HepG2 (cell line): ENCODE data around the gene HOXA5. TPM values are rescaled to one million over a fixed set of nuclear protein-coding genes. Genes with fewer than 3 reads are reported as not detected.

ENCODE experiments used
- ATAC-seq: fragments of 200-7000 bp; cut with Tn5 transposase; 3 replicates; pipeline ENCODE4 v1.9.1; 2020; ENCODE audit warnings: mild to moderate bottlenecking, moderate library complexity
- BruUV-seq: library from RNA; stranded (reverse); fragments of 400-500 nt; replicated peaks from 2 replicates; lab custom pipeline; 2021; lab: Mats Ljungman, UMichigan
- CTCF ChIA-PET: fragments of 300-600 bp; formaldehyde crosslinking; extraction: SDS; loops from one replicate; lab custom pipeline; 2021; ENCODE audit warnings: low total read pairs, inconsistent platforms, low intra/inter-chr PET ratio; lab: Yijun Ruan, JAX
- POLR2A ChIA-PET: fragments of 350-600 bp; sonication (Branson Sonifier 250); formaldehyde crosslinking; loops from one replicate; lab custom pipeline; 2020; ENCODE audit warnings: antibody characterized with exemption, inconsistent platforms; lab: Yijun Ruan, JAX
- DNase-seq: peaks from one replicate; pipeline ENCODE4 v3.0.0-alpha.2; 2015; ENCODE audit warnings: low spot score
- FAIRE-seq: peaks from 3 replicates; lab custom pipeline; 2011; peaks lifted over from hg19 to GRCh38; lab: Jason Lieb, UNC
- H2AFZ ChIP-seq: one replicate; pipeline ENCODE4 v1.6.1; 2011; ENCODE audit warnings: low read length, inconsistent platforms
- H3K27ac ChIP-seq: fragments of 300-600 bp; 3 replicates; pipeline ENCODE4 v1.8.0; 2011; ENCODE audit warnings: mixed run types, mild to moderate bottlenecking, mixed read lengths, low read length, inconsistent platforms; ENCODE audit not compliant: insufficient read depth; ENCODE audit errors: extremely low read length
- H3K27me3 ChIP-seq, 2 experiments: fragments of 200-600 bp in 1 of 2; 2 replicates in 1 of 2; 3 replicates in 1 of 2; pipeline versions ENCODE4 v1.6.0 to v1.8.0; 2011; ENCODE audit warnings: low read length in 2 of 2, mild to moderate bottlenecking in 2 of 2, moderate library complexity in 2 of 2, inconsistent platforms in 1 of 2; ENCODE audit not compliant: insufficient read depth in 2 of 2, control insufficient read depth in 1 of 2
- H3K36me3 ChIP-seq, 2 experiments: fragments of 200-600 bp in 1 of 2; replicated peaks in 1 of 2; 2 replicates in 1 of 2; 3 replicates in 1 of 2; pipeline versions ENCODE4 v1.5.1 to v1.8.0; 2011; ENCODE audit warnings: low read length in 2 of 2, inconsistent platforms in 1 of 2; ENCODE audit not compliant: insufficient read depth in 2 of 2, control insufficient read depth in 1 of 2
- H3K4me1 ChIP-seq: 2 replicates; pipeline ENCODE4 v1.5.1; 2012; ENCODE audit warnings: low read length, inconsistent platforms; ENCODE audit not compliant: insufficient read depth
- H3K4me2 ChIP-seq: 2 replicates; pipeline ENCODE4 v1.6.0; 2011; ENCODE audit warnings: low read depth, low read length, inconsistent platforms
- H3K4me3 ChIP-seq, 3 experiments: fragments of 200-600 bp in 1 of 3; sonication (generic), shearing (Covaris generic) in 1 of 3; replicated peaks in 1 of 3; 2 replicates each; pipeline ENCODE4 v1.5.1; 2011 to 2016; ENCODE audit warnings: low read length in 3 of 3, inconsistent platforms in 2 of 3, low read depth in 2 of 3, mild to moderate bottlenecking in 2 of 3, control low read depth in 1 of 3, mixed read lengths in 1 of 3; ENCODE audit not compliant: insufficient read depth in 1 of 3
- H3K79me2 ChIP-seq: one replicate; pipeline ENCODE4 v1.6.1; 2011; ENCODE audit warnings: low read length, inconsistent platforms; ENCODE audit not compliant: insufficient read depth
- H3K9ac ChIP-seq: 2 replicates; pipeline ENCODE4 v1.6.0; 2011; ENCODE audit warnings: mild to moderate bottlenecking, low read depth, low read length, inconsistent platforms; ENCODE audit not compliant: insufficient read depth
- H3K9me3 ChIP-seq: 2 replicates; pipeline ENCODE4 v1.5.1; 2012; ENCODE audit warnings: mild to moderate bottlenecking, low read length
- H4K20me1 ChIP-seq: 2 replicates; pipeline ENCODE4 v1.6.0; 2011; ENCODE audit warnings: inconsistent platforms, mild to moderate bottlenecking, low read length, moderate library complexity; ENCODE audit not compliant: insufficient read depth
- HNRNPLL ChIP-seq: fragments of 200-400 bp; formaldehyde crosslinking; IDR thresholded peaks from 2 replicates; pipeline ENCODE4 v1.6.1; 2017; ENCODE audit warnings: mild to moderate bottlenecking, low read depth, low read length; ENCODE audit not compliant: poor library complexity, severe bottlenecking
- PHF8 ChIP-seq: sonication (generic); formaldehyde crosslinking; IDR thresholded peaks from 2 replicates; pipeline ENCODE4 v1.5.0; 2020; ENCODE audit warnings: missing genetic modification reagents
- ZNF687 ChIP-seq: sonication (generic); formaldehyde crosslinking; IDR thresholded peaks from 2 replicates; pipeline ENCODE4 v1.5.1; 2020; ENCODE audit warnings: mild to moderate bottlenecking, missing genetic modification reagents, moderate library complexity
- WGBS: methylation state at CpG from one replicate; pipeline ENCODE4 v1.1.6; 2017; ENCODE audit warnings: low lambda C conversion rate; 5-methylcytosine and 5-hydroxymethylcytosine counted together
- in situ Hi-C: cut with HindIII; loops from 2 replicates; pipeline ENCODE4 v1.10.0; 2017; ENCODE audit warnings: low pct_unique_long_range_greater_than_20kb; ENCODE audit not compliant: extremely low pct_ligation_motif_present
- intact Hi-C: fragments of 100-400 bp; cut with micrococcal nuclease; formaldehyde crosslinking; loops from one replicate; pipeline ENCODE4 v1.10.0; 2022; ENCODE audit not compliant: unreplicated experiment
- polyA plus RNA-seq, 8 experiments: library from polyadenylated mRNA; depleted of rRNA in 3 of 8; stranded (reverse) in 7 of 8; unstranded in 1 of 8; fragments of >200 nt; fragmentation: Illumina TruSeq in 4 of 8; extraction: Trizol in 4 of 8; gene quantifications; 2 replicates each; pipeline versions ENCODE4 v1.2.1 to v1.2.3, GENCODE V29; 2011 to 2016; ENCODE audit warnings: low read depth in 4 of 8, missing spikeins in 1 of 8, mixed read lengths in 1 of 8; ENCODE audit not compliant: insufficient read depth in 1 of 8
- total RNA-seq, 5 experiments: library from RNA; depleted of rRNA; stranded (reverse); fragments of >200 nt; fragmentation: Illumina TruSeq; extraction: Trizol; gene quantifications; 2 replicates each; pipeline ENCODE4 v1.2.3, GENCODE V29; 2016; ENCODE audit warnings: low read depth in 1 of 5
- TF ChIP-seq, protein P1 (sequence below): sonication (generic); formaldehyde crosslinking; IDR thresholded peaks from 2 replicates; pipeline ENCODE4 v1.4.0; 2020; ENCODE audit warnings: missing genetic modification reagents
- TF ChIP-seq, protein P2 (sequence below): sonication (generic); formaldehyde crosslinking; IDR thresholded peaks from 2 replicates; pipeline ENCODE4 v1.4.0; 2020; ENCODE audit warnings: missing genetic modification reagents, mild to moderate bottlenecking, borderline replicate concordance
- TF ChIP-seq, protein P3 (sequence below): sonication (generic); formaldehyde crosslinking; IDR thresholded peaks from 2 replicates; pipeline ENCODE4 v1.4.0; 2020; ENCODE audit warnings: missing genetic modification reagents

Gene HOXA5
- total and polyA plus RNA-seq, 2 of the 13 experiments (the other 11 are each of a cell fraction or from before 2014, with no cell fraction given), result 3.2 to 3.6 TPM

DNA sequence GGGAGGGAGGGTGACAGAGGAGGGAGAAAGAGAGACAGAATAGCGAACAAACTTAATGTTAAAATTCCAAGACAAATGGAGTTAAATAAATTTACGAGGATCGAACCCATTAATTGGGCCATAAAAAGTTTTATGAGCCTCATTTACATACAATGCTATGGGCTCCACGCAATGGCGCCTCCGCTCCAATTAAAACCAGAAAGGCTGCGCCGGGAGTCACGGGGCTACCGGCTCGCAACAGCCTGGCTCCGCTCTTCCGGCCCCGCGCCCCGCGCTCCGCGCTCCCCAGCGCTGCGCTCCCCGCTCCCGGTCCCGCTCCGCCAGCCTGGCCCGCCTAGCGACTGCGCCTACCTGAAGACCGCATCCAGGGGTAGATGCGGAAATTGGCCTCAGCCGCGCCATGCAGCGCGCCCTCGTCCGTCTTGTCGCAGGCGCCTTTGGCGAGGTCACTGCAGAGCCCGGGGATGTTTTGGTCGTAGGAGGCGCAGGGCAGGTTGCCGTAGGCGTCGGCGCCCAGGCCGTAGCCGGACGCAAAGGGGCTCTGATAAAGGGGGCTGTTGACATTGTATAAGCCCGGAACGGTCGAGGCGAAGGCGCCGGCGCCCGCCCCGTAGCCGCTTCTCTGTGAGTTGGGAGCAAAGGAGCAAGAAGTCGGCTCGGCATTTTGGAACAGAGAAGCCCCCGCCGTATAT, 12.5 kb upstream of the HOXA5 start:
- peak overlapping the region; percentile 60 for H3K4me2 ChIP-seq
- DNase-seq, result no peak
- in situ Hi-C loops (loop anchor here (5.0 to 25.0 kb wide), 2 partner anchors 789 to 1069 kb away; no protein-coding TSS in a partner anchor), intact Hi-C loops (no loop called here)
- H3K79me2 ChIP-seq, result no peaks in the 10 kb centered on the region
- peaks cover 33% of the 10 kb centered on the region for H3K4me1 ChIP-seq
- peak overlapping the region; percentile 40 to 48 (median 42); a peak in 5 of 6 replicates for H3K4me3 ChIP-seq
- TF ChIP-seq, protein P1, sequence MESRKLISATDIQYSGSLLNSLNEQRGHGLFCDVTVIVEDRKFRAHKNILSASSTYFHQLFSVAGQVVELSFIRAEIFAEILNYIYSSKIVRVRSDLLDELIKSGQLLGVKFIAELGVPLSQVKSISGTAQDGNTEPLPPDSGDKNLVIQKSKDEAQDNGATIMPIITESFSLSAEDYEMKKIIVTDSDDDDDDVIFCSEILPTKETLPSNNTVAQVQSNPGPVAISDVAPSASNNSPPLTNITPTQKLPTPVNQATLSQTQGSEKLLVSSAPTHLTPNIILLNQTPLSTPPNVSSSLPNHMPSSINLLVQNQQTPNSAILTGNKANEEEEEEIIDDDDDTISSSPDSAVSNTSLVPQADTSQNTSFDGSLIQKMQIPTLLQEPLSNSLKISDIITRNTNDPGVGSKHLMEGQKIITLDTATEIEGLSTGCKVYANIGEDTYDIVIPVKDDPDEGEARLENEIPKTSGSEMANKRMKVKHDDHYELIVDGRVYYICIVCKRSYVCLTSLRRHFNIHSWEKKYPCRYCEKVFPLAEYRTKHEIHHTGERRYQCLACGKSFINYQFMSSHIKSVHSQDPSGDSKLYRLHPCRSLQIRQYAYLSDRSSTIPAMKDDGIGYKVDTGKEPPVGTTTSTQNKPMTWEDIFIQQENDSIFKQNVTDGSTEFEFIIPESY (CRISPR knock-in tag), result peak; percentile 56; the same call in 1 of the 2 replicates
- TF ChIP-seq, protein P2, sequence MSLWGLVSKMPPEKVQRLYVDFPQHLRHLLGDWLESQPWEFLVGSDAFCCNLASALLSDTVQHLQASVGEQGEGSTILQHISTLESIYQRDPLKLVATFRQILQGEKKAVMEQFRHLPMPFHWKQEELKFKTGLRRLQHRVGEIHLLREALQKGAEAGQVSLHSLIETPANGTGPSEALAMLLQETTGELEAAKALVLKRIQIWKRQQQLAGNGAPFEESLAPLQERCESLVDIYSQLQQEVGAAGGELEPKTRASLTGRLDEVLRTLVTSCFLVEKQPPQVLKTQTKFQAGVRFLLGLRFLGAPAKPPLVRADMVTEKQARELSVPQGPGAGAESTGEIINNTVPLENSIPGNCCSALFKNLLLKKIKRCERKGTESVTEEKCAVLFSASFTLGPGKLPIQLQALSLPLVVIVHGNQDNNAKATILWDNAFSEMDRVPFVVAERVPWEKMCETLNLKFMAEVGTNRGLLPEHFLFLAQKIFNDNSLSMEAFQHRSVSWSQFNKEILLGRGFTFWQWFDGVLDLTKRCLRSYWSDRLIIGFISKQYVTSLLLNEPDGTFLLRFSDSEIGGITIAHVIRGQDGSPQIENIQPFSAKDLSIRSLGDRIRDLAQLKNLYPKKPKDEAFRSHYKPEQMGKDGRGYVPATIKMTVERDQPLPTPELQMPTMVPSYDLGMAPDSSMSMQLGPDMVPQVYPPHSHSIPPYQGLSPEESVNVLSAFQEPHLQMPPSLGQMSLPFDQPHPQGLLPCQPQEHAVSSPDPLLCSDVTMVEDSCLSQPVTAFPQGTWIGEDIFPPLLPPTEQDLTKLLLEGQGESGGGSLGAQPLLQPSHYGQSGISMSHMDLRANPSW (CRISPR knock-in tag), result no peak
- TF ChIP-seq ZNF687 (CRISPR knock-in tag) (peak; percentile 45), PHF8 (CRISPR knock-in tag) (0 out of 2 replicates have a peak, but pooled peaks have one; percentile 8), HNRNPLL (peak; percentile 13)
- TF ChIP-seq, protein P3, sequence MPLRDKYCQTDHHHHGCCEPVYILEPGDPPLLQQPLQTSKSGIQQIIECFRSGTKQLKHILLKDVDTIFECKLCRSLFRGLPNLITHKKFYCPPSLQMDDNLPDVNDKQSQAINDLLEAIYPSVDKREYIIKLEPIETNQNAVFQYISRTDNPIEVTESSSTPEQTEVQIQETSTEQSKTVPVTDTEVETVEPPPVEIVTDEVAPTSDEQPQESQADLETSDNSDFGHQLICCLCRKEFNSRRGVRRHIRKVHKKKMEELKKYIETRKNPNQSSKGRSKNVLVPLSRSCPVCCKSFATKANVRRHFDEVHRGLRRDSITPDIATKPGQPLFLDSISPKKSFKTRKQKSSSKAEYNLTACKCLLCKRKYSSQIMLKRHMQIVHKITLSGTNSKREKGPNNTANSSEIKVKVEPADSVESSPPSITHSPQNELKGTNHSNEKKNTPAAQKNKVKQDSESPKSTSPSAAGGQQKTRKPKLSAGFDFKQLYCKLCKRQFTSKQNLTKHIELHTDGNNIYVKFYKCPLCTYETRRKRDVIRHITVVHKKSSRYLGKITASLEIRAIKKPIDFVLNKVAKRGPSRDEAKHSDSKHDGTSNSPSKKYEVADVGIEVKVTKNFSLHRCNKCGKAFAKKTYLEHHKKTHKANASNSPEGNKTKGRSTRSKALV, result peak; percentile 97
- TF ChIP-seq, all 625 proteins: peak for 5
- H3K27me3 ChIP-seq, result peaks cover 6 to 61% of the 10 kb centered on the region in 2 experiments
- ATAC-seq (no peak), FAIRE-seq (no peak)
- POLR2A ChIA-PET, result no interaction called here
- WGBS, result 74% methylated on average over 55 of the region's 63 CpGs
- H4K20me1 ChIP-seq, result no peaks in the 10 kb centered on the region
- H3K9ac ChIP-seq, result no peak overlapping the region
- no peaks in the 10 kb centered on the region for H3K9me3 ChIP-seq
- CTCF ChIA-PET, result no interaction called here
- no peak overlapping the region for H2AFZ ChIP-seq
- no TSS peak for BruUV-seq
- H3K27ac ChIP-seq, result no peak overlapping the region
- no peaks in the 10 kb centered on the region for H3K36me3 ChIP-seq
